ENCODE measurements around the gene CD58. TPM values are rescaled to one million over a fixed set of nuclear protein-coding genes. Genes with fewer than 3 reads are reported as not detected.
A peak's percentile ranks its signal among the peaks of the same experiment; 100 is the strongest.

CD58 gene
- total RNA-seq, 1 donor from 2014 or later = 35.3 TPM

DNA sequence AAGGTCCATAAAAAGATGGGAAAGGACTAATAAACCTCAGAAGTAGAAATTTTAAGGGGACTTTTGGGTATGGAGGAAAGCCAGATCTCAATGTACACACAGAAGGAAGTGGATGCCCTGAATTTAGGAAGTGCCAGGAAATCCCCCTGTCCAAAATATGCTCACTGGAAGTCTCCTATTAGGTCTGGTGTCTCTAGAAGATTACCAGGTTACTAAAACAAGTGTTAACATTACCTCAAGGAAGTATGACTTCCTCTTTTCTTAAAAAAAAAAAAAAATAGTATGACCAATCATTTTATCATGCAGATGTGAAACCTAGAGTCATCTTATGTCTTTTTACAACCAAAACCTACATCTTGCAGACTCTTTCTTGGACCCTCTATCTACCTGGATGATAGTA lies 30.7 kb downstream of the CD58 start:
- no peaks in the 10 kb centered on the region for H3K9me3 Mint-ChIP-seq
- no peak for DNase-seq (ENCODE audit: low spot score)
- intact Hi-C loops (cut with micrococcal nuclease) = loop anchor here (1.0 kb wide), 1 partner anchor 30 kb away; no protein-coding TSS in a partner anchor
- H3K4me3 Mint-ChIP-seq = peak overlapping the region; percentile 19
- H3K4me1 Mint-ChIP-seq (ENCODE audit: low read depth) = peaks cover 74% of the 10 kb centered on the region
- H3K27ac Mint-ChIP-seq = peak overlapping the region; percentile 79
- peaks cover 67% of the 10 kb centered on the region for H3K36me3 Mint-ChIP-seq (ENCODE audit: low read depth)
- no peaks in the 10 kb centered on the region for H3K27me3 Mint-ChIP-seq (ENCODE audit: insufficient read depth)

DNA sequence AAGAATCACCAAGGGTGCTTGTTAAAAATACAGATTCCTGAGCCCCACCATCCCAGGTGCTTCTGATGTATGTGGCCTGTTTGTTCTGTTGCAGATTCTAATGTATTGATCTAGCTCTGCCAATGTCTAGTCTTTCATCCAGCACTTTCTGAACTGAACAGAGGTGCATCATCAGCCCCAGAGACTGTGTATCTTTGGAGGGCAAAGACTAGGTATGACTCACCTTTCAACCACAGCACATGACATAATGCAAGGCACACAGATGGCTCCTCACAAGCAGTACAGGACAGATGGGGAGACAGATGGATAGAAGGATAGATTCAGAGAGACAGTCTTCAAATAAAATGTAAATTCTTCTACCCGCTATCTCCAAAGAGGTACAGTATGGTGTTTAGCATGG lies 32.3 kb downstream of the CD58 start:
- H3K27ac Mint-ChIP-seq = peak overlapping the region; percentile 79
- peaks cover 65% of the 10 kb centered on the region for H3K36me3 Mint-ChIP-seq (ENCODE audit: low read depth)
- DNase-seq (ENCODE audit: low spot score) = peak; percentile 51
- no peaks in the 10 kb centered on the region for H3K9me3 Mint-ChIP-seq
- peak overlapping the region; percentile 28 for H3K4me3 Mint-ChIP-seq
- H3K4me1 Mint-ChIP-seq (ENCODE audit: low read depth) = peaks cover 68% of the 10 kb centered on the region
- no peaks in the 10 kb centered on the region for H3K27me3 Mint-ChIP-seq (ENCODE audit: insufficient read depth)
- intact Hi-C loops (cut with micrococcal nuclease) = loop anchor here (1.0 kb wide), 4 partner anchors 8 to 34 kb away; no protein-coding TSS in a partner anchor

DNA sequence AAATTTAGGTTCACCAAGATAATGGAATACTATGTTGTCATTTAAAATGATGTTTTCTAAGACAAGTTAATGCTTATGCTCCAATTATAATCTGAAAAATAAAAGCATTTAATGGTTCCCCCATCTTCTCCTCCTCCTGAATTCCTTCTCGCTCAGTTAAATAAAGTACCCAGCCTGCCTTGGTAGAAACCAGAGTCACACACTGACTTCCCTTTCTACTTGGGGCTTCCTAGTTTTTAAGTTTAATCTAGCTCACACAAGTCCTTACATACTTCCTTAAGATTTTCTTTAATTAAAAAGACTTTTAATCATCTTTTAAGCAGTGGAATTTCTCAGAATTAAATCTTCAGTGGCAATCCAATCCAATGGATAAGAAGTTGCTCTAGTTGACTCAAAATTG lies 32.9 kb downstream of the CD58 start:
- H3K27ac Mint-ChIP-seq = peak overlapping the region; percentile 79
- intact Hi-C loops (cut with micrococcal nuclease) = loop anchor here (1.0 kb wide), 4 partner anchors 8 to 34 kb away; no protein-coding TSS in a partner anchor
- H3K36me3 Mint-ChIP-seq (ENCODE audit: low read depth) = peaks cover 66% of the 10 kb centered on the region
- H3K27me3 Mint-ChIP-seq (ENCODE audit: insufficient read depth) = no peaks in the 10 kb centered on the region
- H3K4me3 Mint-ChIP-seq = no peak overlapping the region
- no peak for DNase-seq (ENCODE audit: low spot score)
- no peaks in the 10 kb centered on the region for H3K9me3 Mint-ChIP-seq
- H3K4me1 Mint-ChIP-seq (ENCODE audit: low read depth) = peaks cover 69% of the 10 kb centered on the region

DNA sequence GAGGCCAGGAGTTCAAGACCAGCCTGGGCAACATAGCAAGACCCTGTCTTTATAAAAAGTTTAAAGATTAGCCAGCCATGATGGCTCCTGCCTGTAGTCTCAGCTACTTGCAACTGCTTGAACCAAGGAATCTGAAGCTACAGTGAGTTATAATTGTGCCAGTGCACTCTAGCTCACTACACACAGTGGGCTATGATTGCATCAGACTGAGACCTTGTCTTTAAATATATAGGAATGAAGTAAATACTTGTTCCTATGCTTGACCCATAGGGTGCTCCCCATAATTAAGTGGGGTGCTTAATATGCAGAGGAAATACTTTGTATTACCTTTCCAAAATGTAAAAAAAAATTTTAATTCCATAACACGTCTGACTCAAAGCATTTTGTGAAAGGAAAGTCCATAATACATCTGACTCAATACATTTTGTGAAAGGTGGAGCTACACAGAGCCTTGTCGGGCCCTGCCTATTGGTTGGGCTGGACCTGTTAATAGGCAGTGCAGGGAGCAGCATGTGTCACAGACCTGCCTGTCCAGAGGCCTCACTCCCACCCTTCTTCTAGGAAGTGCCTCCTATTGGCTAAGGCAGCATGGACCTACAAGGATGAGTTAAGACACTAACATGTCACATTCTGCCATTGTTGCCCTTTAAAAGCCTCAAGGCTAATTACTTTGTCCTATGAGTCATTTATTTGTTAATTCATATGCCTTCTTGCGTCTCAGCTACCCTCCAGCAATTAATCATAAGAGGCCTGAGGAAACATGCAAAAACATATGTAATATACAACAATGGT lies 33.6 kb downstream of the CD58 start:
- Mint-ChIP-seq H3K27me3 (ENCODE audit: insufficient read depth) (no peaks in the 10 kb centered on the region), H3K27ac (no peak overlapping the region), H3K9me3 (no peaks in the 10 kb centered on the region), H3K36me3 (ENCODE audit: low read depth) (peaks cover 61% of the 10 kb centered on the region), H3K4me1 (ENCODE audit: low read depth) (peaks cover 65% of the 10 kb centered on the region), H3K4me3 (no peak overlapping the region)
- intact Hi-C loops (cut with micrococcal nuclease) = no loop called here
- no peak for DNase-seq (ENCODE audit: low spot score)

DNA sequence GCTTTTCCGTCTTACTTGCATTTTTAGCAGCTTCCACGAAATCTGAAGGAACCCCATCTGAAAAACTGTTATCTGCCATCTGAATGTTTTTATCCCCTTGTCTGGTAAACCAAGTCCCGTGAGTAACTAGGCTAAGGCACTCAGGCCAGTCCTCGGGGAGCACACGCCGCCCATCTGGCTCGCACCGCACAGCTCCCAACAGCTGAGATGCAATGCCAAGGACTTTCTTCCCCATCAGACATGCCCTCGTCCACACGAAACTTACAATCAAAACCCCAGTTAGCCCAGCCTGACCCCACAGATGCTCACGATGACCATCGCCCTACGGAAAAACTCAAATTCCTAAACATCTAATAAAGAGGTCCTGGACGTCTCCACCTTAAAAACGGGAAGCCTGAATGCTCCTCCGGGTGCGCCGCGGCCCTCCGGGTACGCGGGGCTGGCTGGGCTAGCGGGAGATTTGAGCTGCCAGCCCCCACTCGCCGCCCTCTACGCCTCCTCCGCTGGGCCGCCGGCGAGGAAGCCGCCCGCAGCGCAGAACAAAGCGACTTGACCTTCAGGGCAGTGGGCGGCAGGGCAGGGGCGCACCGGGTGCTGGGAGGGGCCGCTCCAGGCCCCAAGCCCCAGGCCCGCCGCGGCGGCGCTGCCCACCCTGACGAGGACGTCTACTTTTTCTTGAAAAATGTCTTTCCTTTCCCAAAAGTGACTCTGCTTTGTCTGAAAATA lies 36.6 kb downstream of the CD58 start:
- no peaks in the 10 kb centered on the region for H3K9me3 Mint-ChIP-seq
- no peak overlapping the region for H3K27ac Mint-ChIP-seq
- no peak for DNase-seq (ENCODE audit: low spot score)
- H3K4me1 Mint-ChIP-seq (ENCODE audit: low read depth) = peaks cover 38% of the 10 kb centered on the region
- no peaks in the 10 kb centered on the region for H3K27me3 Mint-ChIP-seq (ENCODE audit: insufficient read depth)
- intact Hi-C loops (cut with micrococcal nuclease) = no loop called here
- peaks cover 58% of the 10 kb centered on the region for H3K36me3 Mint-ChIP-seq (ENCODE audit: low read depth)
- H3K4me3 Mint-ChIP-seq = no peak overlapping the region

DNA sequence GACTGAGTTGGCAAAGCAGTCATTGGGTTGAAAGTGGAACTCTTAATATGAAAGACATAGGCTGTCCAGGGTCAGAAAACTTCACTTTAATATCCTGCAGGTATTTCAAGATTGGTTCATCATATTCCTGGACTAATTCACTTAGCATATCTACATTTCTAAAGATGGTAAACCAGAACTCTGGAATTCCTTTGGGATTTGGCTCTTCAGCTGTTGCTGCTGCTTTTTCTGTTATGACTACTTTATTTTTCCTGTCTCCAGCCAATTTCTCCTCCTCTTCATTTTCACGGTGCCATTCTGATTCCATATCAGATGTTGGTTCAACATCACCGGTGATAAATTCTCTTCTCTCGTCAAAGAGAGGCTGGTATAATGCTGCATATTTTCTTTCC lies 37.4 kb downstream of the CD58 start:
- intact Hi-C loops (cut with micrococcal nuclease) = no loop called here
- H3K27me3 Mint-ChIP-seq (ENCODE audit: insufficient read depth) = no peaks in the 10 kb centered on the region
- peaks cover 30% of the 10 kb centered on the region for H3K4me1 Mint-ChIP-seq (ENCODE audit: low read depth)
- H3K27ac Mint-ChIP-seq = no peak overlapping the region
- peaks cover 4% of the 10 kb centered on the region for H3K9me3 Mint-ChIP-seq
- no peak overlapping the region for H3K4me3 Mint-ChIP-seq
- no peak for DNase-seq (ENCODE audit: low spot score)
- H3K36me3 Mint-ChIP-seq (ENCODE audit: low read depth) = peaks cover 58% of the 10 kb centered on the region

DNA sequence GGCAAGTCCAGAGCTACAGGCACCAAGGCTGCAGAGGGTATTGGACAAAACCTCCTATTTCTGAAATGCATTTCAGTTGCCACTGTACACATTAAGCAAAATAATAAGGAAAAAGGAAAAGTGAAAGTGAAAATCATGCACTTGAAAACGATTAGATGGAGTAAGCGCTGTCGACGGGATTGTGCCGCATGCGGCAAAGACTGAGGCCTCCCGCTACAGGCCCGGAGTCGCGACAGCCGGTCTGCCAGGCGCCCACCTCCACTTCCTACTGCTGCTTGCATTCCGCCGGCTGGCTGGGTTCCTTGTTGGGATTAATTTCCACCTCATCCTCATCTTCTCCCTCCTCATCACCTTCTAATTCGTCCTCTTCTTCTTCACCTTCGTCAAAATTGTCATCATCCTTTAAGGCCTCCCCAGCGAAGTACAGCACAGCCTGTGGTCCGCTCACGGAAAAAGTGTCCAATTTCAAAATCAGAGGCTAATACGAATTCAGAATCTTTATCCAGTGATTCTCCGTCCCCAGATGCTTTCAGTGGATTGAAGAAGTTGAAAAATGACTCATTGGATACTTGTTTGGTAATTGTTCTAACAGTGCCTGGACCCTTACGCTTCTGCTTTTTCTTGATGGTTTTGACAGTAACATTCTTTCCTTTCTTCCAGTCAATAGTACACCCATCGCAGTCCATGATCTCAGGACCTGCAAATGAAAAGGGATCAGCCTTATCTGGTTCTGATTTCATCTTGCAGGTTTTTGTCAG lies 38.0 kb downstream of the CD58 start:
- Mint-ChIP-seq H3K4me3 (no peak overlapping the region), H3K27me3 (ENCODE audit: insufficient read depth) (no peaks in the 10 kb centered on the region), H3K9me3 (peaks cover 9% of the 10 kb centered on the region), H3K36me3 (ENCODE audit: low read depth) (peaks cover 59% of the 10 kb centered on the region), H3K4me1 (ENCODE audit: low read depth) (peaks cover 25% of the 10 kb centered on the region), H3K27ac (no peak overlapping the region)
- DNase-seq (ENCODE audit: low spot score) = no peak
- intact Hi-C loops (cut with micrococcal nuclease) = no loop called here

DNA sequence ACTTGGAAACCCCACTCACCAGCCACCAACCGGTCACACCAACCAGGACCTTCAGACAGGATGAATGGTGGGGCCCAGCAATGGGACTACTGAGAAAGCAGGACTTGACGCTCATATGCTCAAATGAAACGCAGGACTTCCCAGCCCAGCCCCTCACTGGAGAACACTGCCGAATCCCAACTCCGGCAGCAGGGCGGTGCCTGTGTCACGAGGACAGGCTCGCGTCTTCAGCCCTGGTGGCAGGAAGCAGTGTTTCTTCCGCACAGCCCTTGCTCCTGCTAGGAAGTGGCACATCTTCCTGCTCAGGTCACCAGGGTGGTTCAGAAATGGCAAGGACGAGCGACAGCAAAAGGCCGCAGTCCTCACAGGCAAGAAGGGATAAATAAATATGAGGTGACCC lies 38.9 kb downstream of the CD58 start:
- H3K9me3 Mint-ChIP-seq = peaks cover 15% of the 10 kb centered on the region
- no peak overlapping the region for H3K27ac Mint-ChIP-seq
- H3K4me3 Mint-ChIP-seq = no peak overlapping the region
- peaks cover 19% of the 10 kb centered on the region for H3K4me1 Mint-ChIP-seq (ENCODE audit: low read depth)
- DNase-seq (ENCODE audit: low spot score) = no peak
- intact Hi-C loops (cut with micrococcal nuclease) = no loop called here
- H3K27me3 Mint-ChIP-seq (ENCODE audit: insufficient read depth) = no peaks in the 10 kb centered on the region
- peaks cover 67% of the 10 kb centered on the region for H3K36me3 Mint-ChIP-seq (ENCODE audit: low read depth)

DNA sequence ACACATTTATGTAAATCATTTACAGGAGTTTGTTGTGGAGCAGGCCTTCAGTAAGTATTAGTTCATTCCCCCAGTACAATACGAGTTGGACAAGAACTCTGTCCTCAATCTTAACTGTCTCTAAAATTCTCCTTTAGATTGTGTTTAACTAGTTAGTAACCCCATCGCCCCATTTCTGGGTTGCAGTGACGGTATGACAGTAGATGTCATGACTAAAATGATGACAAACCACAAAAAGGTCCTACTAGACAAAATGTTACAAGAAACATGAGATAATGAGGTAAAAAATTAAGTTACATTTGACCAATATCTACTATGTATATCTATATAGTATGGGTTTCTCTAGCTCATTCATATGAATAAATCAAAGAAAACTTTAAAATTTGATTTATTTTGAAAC lies 41.1 kb downstream of the CD58 start:
- Mint-ChIP-seq H3K4me1 (ENCODE audit: low read depth) (peaks cover 14% of the 10 kb centered on the region), H3K36me3 (ENCODE audit: low read depth) (peaks cover 74% of the 10 kb centered on the region), H3K4me3 (no peak overlapping the region), H3K9me3 (peaks cover 15% of the 10 kb centered on the region), H3K27ac (no peak overlapping the region), H3K27me3 (ENCODE audit: insufficient read depth) (no peaks in the 10 kb centered on the region)
- DNase-seq (ENCODE audit: low spot score) = no peak
- intact Hi-C loops (cut with micrococcal nuclease) = no loop called here

DNA sequence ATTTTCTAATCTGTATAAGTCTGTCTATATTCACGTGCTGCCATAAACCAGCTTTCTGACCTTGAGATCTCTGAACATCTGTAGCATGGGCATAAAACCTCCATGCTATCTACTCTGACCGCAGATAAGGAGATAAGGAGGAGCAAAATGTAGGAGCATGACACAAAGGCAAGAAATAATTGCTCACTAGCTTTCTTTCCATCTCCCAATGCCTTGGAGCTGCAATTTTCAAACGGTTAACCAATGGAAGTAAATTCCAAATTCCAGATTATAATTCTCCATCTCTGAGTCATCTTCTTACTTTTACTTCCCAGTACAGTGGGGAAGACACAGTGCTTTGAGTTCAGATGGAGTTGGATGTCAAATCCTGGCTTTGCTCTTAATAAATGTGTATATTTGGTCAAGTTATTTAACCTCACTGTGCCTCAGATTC lies 41.6 kb downstream of the CD58 start:
- peaks cover 14% of the 10 kb centered on the region for H3K4me1 Mint-ChIP-seq (ENCODE audit: low read depth)
- no peaks in the 10 kb centered on the region for H3K27me3 Mint-ChIP-seq (ENCODE audit: insufficient read depth)
- H3K36me3 Mint-ChIP-seq (ENCODE audit: low read depth) = peaks cover 75% of the 10 kb centered on the region
- peaks cover 15% of the 10 kb centered on the region for H3K9me3 Mint-ChIP-seq
- no peak overlapping the region for H3K27ac Mint-ChIP-seq
- no peak for DNase-seq (ENCODE audit: low spot score)
- H3K4me3 Mint-ChIP-seq = no peak overlapping the region
- intact Hi-C loops (cut with micrococcal nuclease) = no loop called here

DNA sequence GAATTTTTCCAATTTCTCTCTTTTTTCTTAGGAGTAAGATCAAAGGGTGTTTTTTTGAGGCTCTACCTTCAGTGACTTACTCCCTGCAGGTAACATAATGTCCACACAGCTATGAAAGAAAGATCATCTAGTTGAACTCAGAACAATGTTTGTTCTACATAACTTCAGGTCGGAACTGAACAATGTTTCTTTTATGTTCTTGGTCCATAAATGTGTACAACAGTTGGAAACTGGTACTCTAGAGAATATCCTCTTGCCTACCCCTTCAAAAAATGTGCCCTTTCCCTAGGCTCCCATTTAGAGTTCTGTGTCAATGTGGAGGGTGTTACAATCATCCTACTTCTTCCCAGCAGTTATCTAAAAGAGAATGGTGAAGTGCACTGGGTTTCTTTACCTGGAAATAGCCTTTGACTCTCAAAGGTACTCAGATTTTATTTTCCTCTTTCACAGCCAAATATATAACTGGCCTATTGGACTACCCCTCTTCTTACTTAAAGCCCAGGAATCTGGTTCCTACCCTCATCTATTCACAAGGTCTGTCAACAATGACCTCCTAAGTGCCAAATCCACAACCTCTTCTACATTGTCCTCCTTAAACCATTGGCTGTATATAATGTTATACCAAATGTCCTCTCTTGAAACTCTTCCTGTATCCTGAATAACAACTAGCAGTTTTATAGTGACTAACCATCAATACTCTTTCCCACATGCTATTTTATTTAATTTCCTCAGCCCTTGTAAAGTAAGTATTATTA lies 42.3 kb downstream of the CD58 start:
- H3K4me3 Mint-ChIP-seq = no peak overlapping the region
- no peak for DNase-seq (ENCODE audit: low spot score)
- H3K36me3 Mint-ChIP-seq (ENCODE audit: low read depth) = peaks cover 68% of the 10 kb centered on the region
- H3K4me1 Mint-ChIP-seq (ENCODE audit: low read depth) = peaks cover 8% of the 10 kb centered on the region
- intact Hi-C loops (cut with micrococcal nuclease) = no loop called here
- peaks cover 15% of the 10 kb centered on the region for H3K9me3 Mint-ChIP-seq
- no peak overlapping the region for H3K27ac Mint-ChIP-seq
- H3K27me3 Mint-ChIP-seq (ENCODE audit: insufficient read depth) = no peaks in the 10 kb centered on the region

DNA sequence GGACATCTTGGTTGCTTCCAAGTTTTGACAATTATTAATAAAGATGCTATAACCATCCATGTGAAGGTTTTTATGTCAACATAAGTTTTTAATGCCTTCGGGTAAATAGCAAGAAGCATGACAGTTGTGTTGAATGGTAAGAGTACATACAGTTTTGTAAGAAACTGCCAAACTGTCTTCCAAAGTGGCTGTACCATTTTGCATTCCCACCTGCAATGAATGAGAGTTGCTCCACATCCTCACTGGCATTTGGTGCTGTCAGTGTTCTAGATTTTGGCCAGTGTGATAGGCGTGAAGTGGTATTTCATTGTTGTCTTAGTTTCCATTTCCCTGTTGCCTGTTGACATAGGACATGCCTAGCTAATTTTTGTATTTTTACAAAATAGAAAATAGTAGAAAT lies 45.4 kb downstream of the CD58 start:
- H3K27me3 Mint-ChIP-seq (ENCODE audit: insufficient read depth) = no peaks in the 10 kb centered on the region
- H3K4me1 Mint-ChIP-seq (ENCODE audit: low read depth) = no peaks in the 10 kb centered on the region
- peaks cover 15% of the 10 kb centered on the region for H3K9me3 Mint-ChIP-seq
- no peak overlapping the region for H3K4me3 Mint-ChIP-seq
- DNase-seq (ENCODE audit: low spot score) = no peak
- no peak overlapping the region for H3K27ac Mint-ChIP-seq
- intact Hi-C loops (cut with micrococcal nuclease) = no loop called here
- H3K36me3 Mint-ChIP-seq (ENCODE audit: low read depth) = peaks cover 65% of the 10 kb centered on the region
